A549 (cell line): ENCODE measurements around the gene OR52R1.

Experiments
- CHD2 ChIP-seq: fragments of 150-350 bp; IDR thresholded peaks from 2 replicates; pipeline ENCODE4 v1.6.1; 2014; ENCODE audit warnings: low read length; ENCODE audit not compliant: partially characterized antibody
- CTCF ChIP-seq: fragments of >200 bp; sonication (Bioruptor Twin); formaldehyde crosslinking; IDR thresholded peaks from 3 replicates; pipeline ENCODE4 v1.5.1; 2016
- MAZ ChIP-seq: fragments of 150-350 bp; IDR thresholded peaks from 2 replicates; pipeline ENCODE4 v1.6.1; 2014; ENCODE audit warnings: antibody characterized with exemption, low read depth, low read length, borderline replicate concordance
- POLR2A ChIP-seq: IDR thresholded peaks from 2 replicates; pipeline ENCODE4 v1.6.1; 2012; ENCODE audit warnings: mild to moderate bottlenecking, low read length
- RAD21 ChIP-seq, 2 experiments: fragments of >200 bp in 1 of 2; sonication (Bioruptor Twin) in 1 of 2; formaldehyde crosslinking in 1 of 2; IDR thresholded peaks in 1 of 2; conservative IDR thresholded peaks in 1 of 2; 2 replicates in 1 of 2; 3 replicates in 1 of 2; pipeline ENCODE4 v1.6.1; 2012 to 2018; ENCODE audit warnings: inconsistent platforms in 1 of 2
- REST ChIP-seq: fragments of 200-600 bp; sonication (generic); IDR thresholded peaks from 2 replicates; pipeline ENCODE4 v1.6.1; 2016; ENCODE audit warnings: antibody characterized with exemption, mild to moderate bottlenecking, moderate library complexity
- USF2 ChIP-seq: fragments of 450-650 bp; IDR thresholded peaks from 2 replicates; pipeline ENCODE4 v1.6.1; 2014; ENCODE audit warnings: antibody characterized with exemption
- ZFP36 ChIP-seq: fragments of 450-650 bp; IDR thresholded peaks from 2 replicates; pipeline ENCODE4 v1.6.1; 2014; ENCODE audit warnings: borderline replicate concordance; ENCODE audit not compliant: partially characterized antibody

GRCh38 chr11:4798427-4799183, 5.6 kb downstream of the OR52R1 start:
- TF ChIP-seq USF2 (no peak), CTCF (no peak), MAZ (no peak), ZFP36 (no peak), CHD2 (no peak), REST (no peak), POLR2A (no peak), RAD21 (conservative IDR thresholded peaks at IDR 0.05 in 1 of 2, IDR thresholded peaks at IDR 0.05 in 1 of 2) (no peak)
